ENCODE data around the gene RNASE11.

GRCh38 chr14:20632831-20633691 is 45.3 kb upstream of the RNASE11 start:
- TF ChIP-seq CTCF (IDR thresholded peaks at IDR 0.05), result no peak
- TF ChIP-seq POLR2A (IDR thresholded peaks at IDR 0.05), result no peak
- no peak for TF ChIP-seq EP300 (IDR thresholded peaks at IDR 0.05)

Data from tibial nerve (tissue), 4 donors.